SKM-1 treated with dmso at 0.1 percent for 144 hours (cell line): ENCODE results near the gene HNRNPD.
"Not testable (repeated sequence)": the region's sequence is repeated elsewhere in the genome, so short reads cannot be mapped to it uniquely, and the experiment has no call there.

ENCODE experiments used
- DNase-seq: peaks from one replicate; lab custom pipeline; 2025; ENCODE audit not compliant: unreplicated experiment; lab: John Stamatoyannopoulos, UW

The HNRNPD gene

GRCh38 chr4:82373486-82373815, 340 bp downstream of the HNRNPD start:
- no peak for DNase-seq

GRCh38 chr4:82372517-82373485, 990 bp downstream of the HNRNPD start:
- DNase-seq: peak; percentile 83

GRCh38 chr4:82371497-82371896, 2.3 kb downstream of the HNRNPD start:
- DNase-seq: no peak

DNA sequence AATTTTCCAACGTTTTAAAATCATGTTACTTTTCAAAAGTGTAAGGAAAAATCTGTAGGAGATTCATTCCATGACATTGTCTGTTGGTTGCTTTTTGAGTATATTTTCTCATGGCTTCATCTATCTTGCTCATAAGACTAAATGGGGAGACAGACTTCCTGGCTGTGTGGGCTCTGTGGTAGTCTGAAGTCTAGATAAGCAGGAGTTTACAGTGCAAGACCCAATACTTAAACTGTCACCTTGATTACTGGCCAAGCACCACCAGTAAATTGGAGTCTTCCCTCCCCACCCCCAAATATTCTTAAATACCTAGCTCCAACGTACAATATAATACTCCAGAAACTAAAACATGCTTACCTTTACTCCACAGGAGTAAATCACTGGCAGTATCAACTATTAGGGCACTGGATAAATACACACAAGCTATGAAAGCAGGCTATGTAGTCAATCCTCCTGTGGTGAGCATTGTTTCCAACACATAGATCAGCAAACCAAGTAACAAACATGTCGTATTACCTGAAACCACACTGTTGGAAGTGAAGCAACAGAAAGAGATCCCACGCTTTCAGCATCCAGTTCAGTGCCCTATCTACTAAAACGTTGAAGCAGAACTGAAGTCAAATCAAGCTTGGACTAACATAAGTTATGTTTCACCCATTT, 6.2 kb downstream of the HNRNPD start:
- DNase-seq: no peak

GRCh38 chr4:82366431-82366830, 7.4 kb downstream of the HNRNPD start:
- DNase-seq: not testable (repeated sequence)

- DNase-seq: no peak
Measured at GRCh38 chr4:82363896-82364487, 9.8 kb downstream of the HNRNPD start.

DNA sequence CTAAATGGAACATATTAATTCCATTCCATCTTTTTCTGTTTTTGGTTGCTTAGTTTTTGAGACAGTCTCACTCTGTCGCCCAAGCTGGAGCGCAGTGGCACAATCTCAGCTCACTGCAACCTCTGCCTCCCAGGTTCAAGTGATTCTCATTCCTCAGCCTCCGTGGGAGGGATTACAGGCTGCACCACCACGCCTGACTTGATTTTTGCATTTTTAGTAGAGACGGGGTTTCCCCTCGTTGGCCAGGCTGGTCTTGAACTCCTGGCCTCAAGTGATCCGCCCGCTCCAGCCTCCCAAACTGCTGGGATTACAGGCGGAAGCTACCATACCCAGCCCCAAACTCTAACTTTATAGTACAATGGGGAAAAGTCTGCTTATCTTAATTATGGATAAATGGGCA, 11.2 kb downstream of the HNRNPD start:
- no peak for DNase-seq

DNA sequence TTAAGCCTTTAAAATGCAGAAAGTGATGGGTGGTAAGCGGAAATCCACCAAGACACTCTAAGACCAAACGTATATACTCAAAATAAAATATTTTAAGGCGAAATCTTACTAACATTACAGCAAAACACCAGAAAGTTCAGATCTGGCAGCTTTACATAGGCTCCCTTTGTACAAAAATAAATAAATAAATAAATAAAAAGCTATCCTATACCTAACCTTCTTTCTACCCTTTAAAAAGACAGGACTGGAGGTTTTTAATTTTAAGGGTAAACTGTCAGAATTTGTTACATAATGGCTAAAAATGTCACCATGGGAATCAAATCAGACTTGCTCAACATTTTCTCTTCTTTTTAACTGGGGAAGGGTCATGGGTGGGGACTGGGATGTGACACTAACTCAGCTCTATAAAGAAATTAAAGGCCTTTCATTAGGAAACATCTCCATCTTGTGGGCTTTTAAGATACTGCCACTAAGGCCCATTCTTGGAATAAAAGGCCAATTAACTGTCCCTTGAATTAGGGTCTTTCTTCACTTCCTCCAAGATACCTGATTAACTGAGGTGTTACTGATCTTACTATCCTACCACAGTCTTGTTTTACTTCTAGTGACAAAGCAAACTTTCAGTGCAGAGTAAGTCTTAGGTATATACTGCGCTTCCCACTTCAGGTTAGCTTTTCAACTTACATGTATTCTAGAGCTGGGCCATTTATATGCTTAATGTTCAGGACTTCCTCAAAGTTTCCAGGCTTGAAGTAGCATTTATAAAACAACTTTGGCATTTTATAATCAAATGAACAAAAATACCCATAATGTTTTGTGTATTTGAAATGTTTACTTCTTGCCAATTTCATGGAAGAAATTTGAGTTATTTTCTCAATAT, 13.3 kb downstream of the HNRNPD start:
- no peak for DNase-seq

- DNase-seq: peak; percentile 26
Measured at GRCh38 chr4:82358847-82359246, 14.9 kb downstream of the HNRNPD start.

DNA sequence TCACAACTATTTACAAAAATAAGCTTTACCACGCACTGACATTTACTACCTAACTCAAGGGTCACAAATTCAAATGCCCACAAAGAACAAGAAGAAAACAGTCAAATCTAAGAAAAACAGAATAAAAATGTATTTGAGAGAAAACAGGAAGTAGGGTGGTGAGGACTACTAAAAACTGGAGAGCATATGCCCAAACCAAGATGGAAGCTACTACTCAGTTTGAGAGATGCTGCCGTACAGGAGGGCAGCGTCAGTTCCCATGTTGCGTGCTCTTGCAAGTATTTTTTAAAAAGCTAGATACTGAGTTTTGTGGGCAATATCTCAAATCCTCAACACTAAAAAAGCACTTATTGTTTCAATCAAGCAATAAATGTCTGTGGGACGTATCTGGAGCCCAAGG, 16.2 kb downstream of the HNRNPD start:
- no peak for DNase-seq

- no peak for DNase-seq
Measured at GRCh38 chr4:82354788-82355187, 19.0 kb downstream of the HNRNPD start.

DNA sequence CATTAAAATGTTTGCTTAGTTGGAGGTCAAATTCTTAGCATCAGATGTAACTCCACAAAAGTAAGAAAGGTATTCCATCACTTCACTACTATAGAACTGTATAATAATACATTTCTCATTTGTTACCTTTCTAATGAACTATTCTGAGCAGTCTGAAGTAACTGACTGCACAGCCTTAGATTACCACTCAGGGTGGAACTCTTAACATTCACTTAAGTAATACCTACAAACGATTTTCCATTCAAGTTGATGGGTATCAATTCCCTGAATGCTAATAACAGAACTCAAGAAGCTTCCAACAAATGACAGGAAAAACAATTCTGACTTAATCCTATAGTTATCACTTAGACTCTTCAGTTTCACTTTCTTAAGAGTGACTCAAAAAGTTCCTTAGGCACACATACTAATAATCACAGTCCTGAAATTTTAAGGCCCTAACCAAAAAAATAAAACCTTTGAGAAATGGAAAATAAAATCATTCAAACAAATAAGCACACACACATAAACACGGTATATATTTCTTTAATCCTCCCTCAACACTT, 20.9 kb downstream of the HNRNPD start:
- DNase-seq: no peak

GRCh38 chr4:82352118-82352824, 21.5 kb downstream of the HNRNPD start:
- no peak for DNase-seq

DNA sequence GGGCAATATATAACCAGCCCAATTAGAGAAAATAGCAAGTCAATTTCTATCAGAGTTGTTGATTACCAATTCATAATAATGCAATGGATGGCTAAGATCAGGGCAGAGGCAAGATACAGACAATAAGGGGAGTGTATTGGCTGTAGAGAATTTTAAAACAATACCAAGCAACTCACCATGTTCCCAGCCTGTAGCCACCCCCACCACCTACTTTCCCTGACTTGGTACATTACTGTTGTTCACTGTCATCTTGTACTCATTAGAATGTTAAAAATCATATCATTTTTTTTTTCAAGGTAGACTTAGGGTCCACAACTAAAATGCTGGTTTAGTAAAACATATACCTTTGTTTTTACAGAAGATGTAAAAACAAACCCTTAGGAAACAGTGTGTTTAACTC, 27.7 kb downstream of the HNRNPD start:
- no peak for DNase-seq

DNA sequence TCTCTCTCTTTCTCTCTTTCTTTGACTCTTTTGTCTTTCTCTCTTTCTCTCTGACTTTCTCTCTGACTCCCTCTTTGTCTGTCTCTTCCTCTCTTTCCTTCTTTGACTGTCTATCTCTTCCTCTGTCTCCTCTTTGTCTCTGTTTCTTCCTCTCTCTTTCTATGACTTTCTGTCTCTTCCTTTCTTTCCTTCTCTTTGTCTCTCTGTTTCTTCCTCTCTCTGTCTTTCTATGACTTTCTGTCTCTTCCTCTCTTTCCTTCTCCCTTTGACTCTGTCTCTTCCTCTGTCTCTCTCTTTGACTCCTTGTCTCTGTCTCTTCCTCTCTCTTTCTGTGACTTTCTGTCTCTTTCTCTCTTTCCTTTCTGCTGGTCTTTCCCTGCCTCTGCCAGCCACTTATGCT, 38.7 kb downstream of the HNRNPD start:
- DNase-seq: no peak

DNA sequence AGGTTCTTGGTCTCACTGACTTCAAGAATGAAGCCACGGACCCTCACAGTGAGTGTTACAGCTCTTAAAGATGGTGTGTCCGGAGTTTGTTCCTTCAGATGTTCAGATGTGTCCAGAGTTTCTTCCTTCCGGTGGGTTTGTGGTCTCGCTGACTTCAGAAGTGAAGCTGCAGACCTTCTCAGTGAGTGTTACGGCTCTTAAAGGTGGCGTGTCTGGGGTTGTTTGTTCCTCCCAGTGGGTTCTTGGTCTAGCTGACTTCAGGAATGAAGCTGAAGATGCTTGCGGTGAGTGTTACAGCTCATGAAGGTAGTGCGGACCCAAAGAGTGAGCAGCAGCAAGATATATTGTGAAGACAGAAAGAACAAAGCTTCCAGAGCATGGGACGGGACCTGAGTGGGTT, 40.1 kb downstream of the HNRNPD start:
- DNase-seq: not testable (repeated sequence)

GRCh38 chr4:82331814-82332213, 42.0 kb downstream of the HNRNPD start:
- no peak for DNase-seq

GRCh38 chr4:82320351-82320750, 53.4 kb downstream of the HNRNPD start:
- DNase-seq: no peak

DNA sequence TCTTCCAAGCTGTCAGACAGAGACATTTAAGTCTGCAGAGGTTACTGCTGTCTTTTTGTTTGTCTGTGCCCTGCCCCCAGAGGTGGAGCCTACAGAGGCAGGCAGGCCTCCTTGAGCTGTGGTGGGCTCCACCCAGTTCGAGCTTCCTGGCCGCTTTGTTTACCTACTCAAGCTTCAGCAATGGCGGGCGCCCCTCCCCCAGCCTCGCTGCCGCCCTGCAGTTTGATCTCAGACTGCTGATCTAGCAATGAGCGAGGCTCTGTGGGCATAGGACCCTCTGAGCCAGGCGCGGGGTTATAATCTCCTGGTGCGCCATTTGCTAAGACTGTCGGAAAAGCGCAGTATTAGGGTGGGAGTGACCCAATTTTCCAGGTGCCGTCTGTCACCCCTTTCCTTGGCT, 70.7 kb downstream of the HNRNPD start:
- DNase-seq: not testable (repeated sequence)
